GM10248 (cell line): ENCODE measurements around the gene PIGP.

Source experiments
- CTCF ChIA-PET: fragments of 300-600 bp; sonication (Branson Sonifier 250); formaldehyde crosslinking; extraction: SDS; loops from one replicate; lab custom pipeline; 2021; ENCODE audit warnings: antibody characterized with exemption; lab: Yijun Ruan, JAX
- POLR2A ChIA-PET: fragments of 350-650 bp; sonication (Branson Sonifier 250); formaldehyde crosslinking; extraction: SDS; loops from one replicate; lab custom pipeline; 2020; ENCODE audit warnings: antibody characterized with exemption; lab: Yijun Ruan, JAX
- DNase-seq: peaks from one replicate; pipeline ENCODE4 v3.0.0; 2012; ENCODE audit errors: extremely low spot score
- CTCF ChIP-seq: IDR thresholded peaks from 2 replicates; pipeline ENCODE4 v1.5.1; 2012; ENCODE audit warnings: mild to moderate bottlenecking, low read depth; ENCODE audit errors: extremely low read depth, missing control alignments, control extremely low read depth

PIGP gene

GRCh38 chr21:37028570-37028969, 44.3 kb downstream of the PIGP start:
- POLR2A ChIA-PET = no interaction called here
- DNase-seq = no peak
- CTCF ChIA-PET = no interaction called here
- TF ChIP-seq CTCF = no peak

GRCh38 chr21:37026499-37026898, 46.4 kb downstream of the PIGP start:
- CTCF ChIA-PET = interaction anchor here (1.3 to 2.0 kb wide), 4 partner anchors 15 to 49 kb away, joined by 3 to 6 read pairs (median 4); no protein-coding TSS in a partner anchor
- no peak for DNase-seq
- TF ChIP-seq CTCF = no peak
- POLR2A ChIA-PET = no interaction called here

- no peak for TF ChIP-seq CTCF
- no peak for DNase-seq
- POLR2A ChIA-PET = no interaction called here
- CTCF ChIA-PET = interaction anchor here (2.2 kb wide), 1 partner anchor 8 kb away, joined by 15 read pairs; no protein-coding TSS in a partner anchor
Observed at GRCh38 chr21:37017951-37018679, 54.8 kb downstream of the PIGP start.
